PFSK-1 (cell line): ENCODE results near the gene TESK2.

ENCODE experiments used
- FOXP2 ChIP-seq: optimal IDR thresholded peaks from 2 replicates; pipeline ENCODE3; 2011; ENCODE audit warnings: borderline replicate concordance, control low read depth, inconsistent platforms; ENCODE audit not compliant: insufficient read depth; ENCODE audit errors: extremely low read length, extremely low read depth
- POLR2AphosphoS5 ChIP-seq: IDR thresholded peaks from 2 replicates; pipeline ENCODE4 v1.6.1; 2012; ENCODE audit warnings: low read depth, mild to moderate bottlenecking, control low read depth, low read length, moderate library complexity
- REST ChIP-seq, 2 experiments: IDR thresholded peaks; 2 replicates each; pipeline versions ENCODE4 v1.6.1 to v1.8.0; 2011 to 2012; ENCODE audit warnings: low read depth in 2 of 2, low read length in 2 of 2, control low read depth in 1 of 2, inconsistent platforms in 1 of 2, mild to moderate bottlenecking in 1 of 2, moderate library complexity in 1 of 2; ENCODE audit not compliant: insufficient read depth in 1 of 2
- SIN3A ChIP-seq: IDR thresholded peaks from 2 replicates; pipeline ENCODE4 v1.6.1; 2012; ENCODE audit warnings: mild to moderate bottlenecking, low read length, moderate library complexity, borderline replicate concordance; ENCODE audit not compliant: insufficient read depth
- TAF1 ChIP-seq: IDR thresholded peaks from 2 replicates; pipeline ENCODE4 v1.6.1; 2012; ENCODE audit warnings: low read length, control low read depth, borderline replicate concordance; ENCODE audit not compliant: insufficient read depth

TESK2 gene

GRCh38 chr1:45325851-45326506 lies 165.0 kb downstream of the TESK2 start:
- TF ChIP-seq REST (IDR thresholded peaks at IDR 0.05; ENCODE audit: insufficient read depth in 1 of 2, low read depth in 2 of 2, low read length in 2 of 2) (no peak), POLR2AphosphoS5 (no peak)

- TF ChIP-seq TAF1 (no peak), POLR2AphosphoS5 (no peak), REST (IDR thresholded peaks at IDR 0.05; ENCODE audit: insufficient read depth in 1 of 2, low read depth in 2 of 2, low read length in 2 of 2) (no peak), FOXP2 (no peak), SIN3A (no peak)
Measured at GRCh38 chr1:45322486-45323040, 168.4 kb downstream of the TESK2 start.

- TF ChIP-seq TAF1 (no peak), FOXP2 (no peak), SIN3A (no peak), REST (IDR thresholded peaks at IDR 0.05; ENCODE audit: insufficient read depth in 1 of 2, low read depth in 2 of 2, low read length in 2 of 2) (no peak), POLR2AphosphoS5 (no peak)
Measured at GRCh38 chr1:45321444-45321843, 169.5 kb downstream of the TESK2 start.

GRCh38 chr1:45319761-45320160 lies 171.2 kb downstream of the TESK2 start:
- TF ChIP-seq POLR2AphosphoS5 (no peak), REST (IDR thresholded peaks at IDR 0.05; ENCODE audit: insufficient read depth in 1 of 2, low read depth in 2 of 2, low read length in 2 of 2) (no peak), TAF1 (no peak), SIN3A (no peak), FOXP2 (no peak)

- TF ChIP-seq TAF1: no peak
- TF ChIP-seq FOXP2: no peak
- no peak for TF ChIP-seq SIN3A
- TF ChIP-seq POLR2AphosphoS5: no peak
- TF ChIP-seq REST (IDR thresholded peaks at IDR 0.05; ENCODE audit: insufficient read depth in 1 of 2, low read depth in 2 of 2, low read length in 2 of 2): no peak
Measured at GRCh38 chr1:45317166-45317565, 173.8 kb downstream of the TESK2 start.
